T-helper 2 cell treated with Interferon-gamma antibody and Interleukin-4, amounts not matched to agents 100 ng/mL and 5 ng/mL, for 36 hours (primary cell): ENCODE data around the gene IRS1. TPM values are rescaled to one million over a fixed set of nuclear protein-coding genes. Genes with fewer than 3 reads are reported as not detected.

Source experiments
- intact Hi-C: fragments of 100-400 bp; cut with micrococcal nuclease; formaldehyde crosslinking; loops from one replicate; pipeline ENCODE4 v1.15.1; 2023
- total RNA-seq: library from RNA; stranded (reverse); gene quantifications from 2 replicates; pipeline ENCODE4 v1.2.3, GENCODE V29; 2022

The IRS1 gene
- total RNA-seq, 1 donor from 2014 or later = 1.8 TPM

DNA sequence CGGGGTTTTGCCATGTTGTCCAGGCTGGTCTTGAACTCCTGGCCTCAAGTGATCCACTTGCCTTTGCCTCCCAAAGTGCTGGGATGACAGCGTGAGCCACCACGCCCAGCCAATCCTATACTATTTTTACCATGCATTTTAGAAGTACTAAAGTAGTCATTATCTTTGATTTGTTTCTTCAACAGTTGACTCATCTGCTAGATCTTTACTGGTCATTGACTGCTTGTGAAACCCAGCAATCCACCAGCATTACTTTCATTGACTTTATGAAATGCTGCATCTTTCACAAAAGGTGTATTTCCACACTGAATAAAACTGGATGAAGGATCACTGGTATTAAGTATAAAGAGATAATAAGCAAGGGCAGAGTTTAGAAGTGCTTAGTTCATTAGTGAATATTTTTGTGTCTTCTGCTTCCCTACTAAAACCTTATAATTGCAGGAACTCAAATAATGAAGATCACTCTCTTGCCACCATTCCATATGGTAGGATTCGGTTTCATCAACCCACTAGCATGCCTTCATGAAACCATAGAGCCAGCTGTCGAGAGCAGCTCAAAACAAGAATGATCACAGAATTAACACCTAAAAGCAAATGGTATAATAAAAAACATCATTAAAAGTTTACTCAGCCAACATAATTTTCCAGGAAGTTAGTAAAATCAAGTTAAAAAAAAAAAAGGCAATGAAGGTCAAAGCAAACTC lies 33.1 kb downstream of the IRS1 start:
- intact Hi-C loops = no loop called here

DNA sequence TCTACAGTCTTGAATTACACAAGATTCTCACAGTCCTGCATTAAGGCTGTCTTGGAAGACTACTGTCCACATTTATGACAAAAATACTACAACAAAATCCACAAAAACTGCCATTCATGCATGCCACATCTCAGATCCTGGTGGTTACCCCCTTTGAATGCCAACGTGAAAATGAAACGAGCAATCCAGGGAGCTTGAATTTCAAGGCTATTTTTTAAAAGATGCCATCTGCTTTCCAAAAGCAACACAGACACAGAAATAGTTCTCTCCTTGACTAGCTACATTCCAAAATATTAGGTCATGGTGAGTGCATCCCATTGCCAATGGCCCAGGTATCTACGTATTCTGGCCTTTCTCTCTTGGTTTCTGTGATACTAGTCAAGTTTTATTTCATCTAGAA lies 36.3 kb downstream of the IRS1 start:
- intact Hi-C loops = no loop called here

DNA sequence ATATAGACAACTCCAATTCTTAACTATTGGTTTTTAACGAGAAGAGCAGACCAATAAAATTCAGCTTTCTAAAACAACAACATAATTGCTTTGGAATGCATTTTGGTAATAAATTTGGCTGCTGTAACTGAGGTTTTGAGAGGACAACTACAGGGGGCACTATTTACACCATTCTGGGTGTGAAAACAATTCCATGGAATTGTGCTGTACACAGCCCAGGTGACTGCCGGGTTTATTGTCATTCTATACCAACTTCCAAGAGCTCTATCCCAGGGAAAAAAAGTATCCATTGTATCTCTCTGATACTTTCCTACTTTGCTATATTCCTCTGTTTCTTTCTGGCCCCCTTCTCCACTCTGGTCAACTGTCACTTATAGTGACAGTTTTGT lies 38.4 kb downstream of the IRS1 start:
- intact Hi-C loops = no loop called here

DNA sequence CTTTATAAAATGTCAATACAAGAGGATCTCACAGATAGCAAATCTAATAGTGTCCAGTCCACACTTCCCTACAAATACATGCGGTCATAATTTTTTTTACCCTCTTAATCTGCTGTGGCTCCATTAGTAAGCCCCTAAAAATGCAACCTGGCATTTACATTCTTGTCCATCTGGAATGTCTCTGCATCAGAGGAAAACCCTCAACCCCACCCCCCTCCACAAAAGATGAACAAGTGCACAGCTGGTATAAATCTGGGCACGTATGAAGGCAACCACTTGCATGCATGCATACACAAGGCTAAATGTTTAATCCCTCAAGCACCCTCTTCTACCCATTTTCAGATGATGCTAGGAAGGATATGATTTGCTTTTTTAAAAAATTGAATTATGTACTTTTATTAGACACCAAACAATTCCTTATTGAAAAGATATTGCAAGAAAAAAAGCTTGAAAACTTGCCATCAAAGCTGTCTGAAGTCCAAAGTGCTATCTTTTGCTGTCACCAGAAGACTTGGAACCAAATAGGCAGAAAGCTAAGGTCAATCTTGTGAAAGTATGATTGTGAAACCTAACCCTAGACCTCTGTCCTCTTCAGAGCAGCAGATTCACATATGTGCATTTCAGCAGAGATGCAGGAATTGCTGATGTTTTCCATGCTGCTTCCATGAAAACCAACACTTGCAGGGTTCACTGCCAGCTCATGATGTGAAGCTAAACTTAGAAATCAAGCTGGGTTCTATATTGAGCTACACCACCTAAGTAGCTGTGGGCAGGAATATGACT lies 39.0 kb downstream of the IRS1 start:
- intact Hi-C loops = no loop called here

DNA sequence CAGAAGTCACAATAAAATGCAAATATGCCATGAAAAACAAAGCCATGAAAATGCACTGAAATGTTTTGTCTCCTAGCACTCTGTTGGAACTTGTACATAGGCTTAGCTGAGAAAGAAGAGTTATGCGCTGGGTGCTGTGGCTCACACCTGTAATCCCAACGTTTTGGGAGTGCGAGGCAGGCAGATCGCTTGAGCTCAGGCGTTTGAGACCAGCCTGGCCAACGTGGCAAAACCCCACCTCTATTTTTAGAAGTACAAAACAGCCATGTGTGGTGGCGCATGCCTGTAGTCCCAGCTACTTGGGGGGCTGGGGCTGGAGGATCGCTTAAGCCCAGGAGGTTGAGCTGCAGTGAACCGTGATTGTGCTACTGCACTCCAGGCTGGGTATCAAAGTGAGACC lies 39.9 kb downstream of the IRS1 start:
- intact Hi-C loops = no loop called here

DNA sequence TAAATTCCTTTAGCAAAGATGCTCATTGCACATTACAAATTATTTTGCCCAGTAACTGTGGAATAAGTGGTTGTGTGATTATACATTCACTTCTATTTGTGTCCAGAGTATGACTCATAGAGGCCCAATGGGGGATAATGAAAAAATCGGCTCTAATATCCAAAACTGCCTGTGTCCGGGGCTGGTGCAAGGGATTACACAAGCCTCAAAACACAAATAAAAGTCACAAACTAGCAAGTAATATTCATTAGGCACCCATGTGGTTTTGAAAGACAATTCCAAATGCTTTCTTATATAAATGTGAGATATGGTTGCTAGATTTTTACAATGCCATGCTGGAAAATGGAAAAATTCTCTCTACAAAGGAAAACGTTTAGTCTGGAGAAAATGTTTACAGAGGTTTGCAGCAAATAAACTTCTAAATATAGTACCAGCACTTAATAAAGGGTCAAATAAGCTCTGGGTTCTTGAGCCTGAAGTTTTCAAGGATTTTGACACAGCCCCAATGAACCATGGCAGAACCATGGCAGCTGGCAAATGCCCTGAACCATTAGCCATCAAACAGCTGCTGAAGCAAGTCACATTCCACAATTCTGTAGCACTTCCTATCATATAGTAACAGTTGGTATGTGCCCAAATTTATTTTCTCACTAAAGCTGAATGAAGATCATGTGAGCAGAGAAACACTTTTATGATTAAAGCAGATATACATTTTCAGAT lies 40.5 kb downstream of the IRS1 start:
- intact Hi-C loops = no loop called here

DNA sequence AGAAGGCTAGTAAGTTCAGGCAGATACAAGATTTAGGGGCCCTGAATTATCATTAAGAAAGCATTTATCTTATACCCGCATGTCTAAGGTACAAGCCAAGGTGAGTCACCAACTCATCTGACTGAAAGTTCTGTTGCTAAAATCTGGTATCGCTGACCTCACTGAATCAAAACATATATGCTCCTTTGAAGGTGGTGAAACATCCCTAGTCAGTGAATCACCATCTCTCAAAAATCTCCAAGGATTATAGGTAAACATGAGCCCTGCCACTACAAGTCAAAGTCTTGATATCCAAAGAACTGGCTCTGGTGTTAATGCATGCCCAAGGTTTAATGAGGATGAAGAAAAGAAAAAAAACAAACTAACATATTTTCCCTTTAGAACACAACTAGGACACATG lies 43.5 kb downstream of the IRS1 start:
- intact Hi-C loops = no loop called here

DNA sequence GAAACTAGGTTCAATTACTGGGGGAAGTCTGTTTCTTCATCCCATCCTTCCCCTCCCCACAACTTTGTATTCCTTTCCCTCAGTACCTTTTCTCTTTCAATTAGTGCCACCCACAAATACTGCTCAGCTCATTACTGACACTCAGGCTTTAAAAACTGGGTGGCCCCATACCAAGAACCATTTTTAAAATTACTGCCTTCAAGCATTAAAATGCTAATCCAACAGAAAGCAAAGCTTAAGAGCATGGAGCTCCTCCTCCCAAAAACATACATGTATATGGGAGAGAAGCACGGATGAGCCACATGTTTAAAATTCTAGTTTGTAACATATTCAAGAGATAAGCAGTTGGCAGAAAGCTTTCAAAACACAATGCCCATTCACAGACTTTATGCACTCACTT lies 44.0 kb downstream of the IRS1 start:
- intact Hi-C loops = no loop called here

DNA sequence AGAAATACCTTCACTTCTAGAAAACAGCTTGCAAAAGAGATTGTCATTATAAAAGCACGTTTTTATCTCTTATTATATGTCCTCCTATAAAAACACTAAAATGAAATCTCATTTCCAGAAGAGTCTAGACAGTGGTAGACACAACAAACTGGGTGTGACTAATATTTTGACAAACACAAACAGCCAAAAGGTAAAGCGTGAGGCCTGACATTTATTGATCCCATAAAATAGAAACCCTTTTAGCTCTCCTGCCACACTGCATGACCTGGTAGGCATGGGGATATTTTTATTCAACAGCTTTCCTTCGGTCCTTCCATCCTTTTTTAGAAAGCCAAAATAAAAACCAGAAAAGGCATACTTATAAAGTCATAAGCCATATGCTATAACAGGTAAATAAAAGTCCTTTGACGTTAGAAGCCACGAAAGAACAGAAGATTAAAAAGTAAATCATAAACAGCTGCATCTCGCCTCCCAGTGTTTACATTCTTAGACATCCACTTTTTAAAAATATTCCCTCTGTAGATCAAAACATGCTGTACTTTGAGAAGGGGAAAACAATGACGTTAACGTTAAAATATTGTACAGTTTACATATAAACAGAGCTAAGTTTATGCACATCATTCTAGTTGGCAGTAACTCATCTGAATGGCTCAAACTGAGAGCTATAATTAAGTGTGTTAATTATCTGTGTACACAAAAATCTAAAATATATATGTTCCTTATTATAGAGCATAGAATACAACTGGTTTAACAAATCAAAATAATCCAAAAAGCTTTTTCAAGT lies 44.6 kb downstream of the IRS1 start:
- intact Hi-C loops = no loop called here

DNA sequence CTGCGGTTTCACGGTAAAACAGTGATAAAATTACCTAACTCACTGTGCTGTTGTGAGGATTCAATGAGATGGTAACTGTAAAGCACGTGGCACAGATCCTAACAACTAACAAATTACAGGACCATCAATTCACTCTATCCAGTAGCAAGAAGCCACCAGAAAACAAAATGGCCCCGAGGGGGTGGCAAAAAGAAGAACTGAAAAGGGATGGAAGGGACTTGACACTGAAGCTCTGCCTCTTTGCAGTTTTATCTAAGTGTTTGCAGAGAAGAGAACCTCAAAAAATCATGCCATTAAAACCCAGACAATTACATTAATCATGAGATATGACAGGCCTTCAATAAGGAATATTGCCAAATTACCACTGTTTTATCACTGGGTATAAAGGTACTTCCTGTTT lies 46.7 kb downstream of the IRS1 start:
- intact Hi-C loops = no loop called here

DNA sequence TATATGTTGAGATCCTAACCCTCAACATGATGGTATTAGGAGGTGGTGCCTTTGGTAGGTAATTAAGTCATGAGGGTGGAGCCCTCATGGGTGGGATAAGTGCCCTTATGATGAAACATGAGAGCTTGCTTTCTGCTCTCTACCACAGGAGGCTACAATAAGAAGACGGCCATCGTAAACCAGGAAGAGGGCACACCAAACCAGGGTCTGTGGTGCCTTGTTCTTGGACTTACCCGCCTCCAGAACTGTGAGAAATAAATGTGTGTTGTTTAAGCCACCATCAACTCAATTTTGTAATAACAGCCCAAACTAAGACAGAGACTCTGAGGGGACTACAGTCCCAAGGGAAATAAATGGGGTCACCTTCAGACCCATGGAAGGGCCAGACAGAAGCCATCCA lies 52.3 kb downstream of the IRS1 start:
- intact Hi-C loops = no loop called here

DNA sequence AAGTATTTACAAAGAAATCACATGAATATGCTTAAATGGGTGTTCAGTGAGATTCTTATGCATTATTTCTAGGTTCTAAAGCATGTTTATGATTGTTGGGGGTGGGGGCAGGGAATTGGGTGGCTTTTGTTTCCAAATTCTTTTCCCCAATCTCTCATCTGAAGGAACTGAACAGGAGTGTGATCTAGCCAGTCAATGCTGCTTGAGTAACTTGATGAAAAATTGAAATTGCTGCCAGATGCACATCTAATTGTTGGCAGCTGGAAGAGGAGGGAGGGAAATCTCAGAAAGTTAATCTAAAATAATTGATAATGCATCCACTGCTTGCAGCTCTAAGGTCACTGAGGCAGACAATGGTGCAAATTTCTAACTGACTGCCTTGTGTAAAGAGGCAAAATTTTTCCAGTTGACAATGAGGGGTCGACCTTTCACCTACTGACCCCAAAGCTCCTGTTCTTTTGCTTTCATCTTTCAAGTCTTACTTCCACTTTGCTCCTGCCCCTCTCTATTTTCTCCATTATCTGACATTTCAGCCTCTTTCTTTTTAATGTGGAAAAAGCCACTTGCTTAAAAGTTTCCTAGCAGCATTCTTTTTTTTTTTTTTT lies 53.3 kb downstream of the IRS1 start:
- intact Hi-C loops = no loop called here

DNA sequence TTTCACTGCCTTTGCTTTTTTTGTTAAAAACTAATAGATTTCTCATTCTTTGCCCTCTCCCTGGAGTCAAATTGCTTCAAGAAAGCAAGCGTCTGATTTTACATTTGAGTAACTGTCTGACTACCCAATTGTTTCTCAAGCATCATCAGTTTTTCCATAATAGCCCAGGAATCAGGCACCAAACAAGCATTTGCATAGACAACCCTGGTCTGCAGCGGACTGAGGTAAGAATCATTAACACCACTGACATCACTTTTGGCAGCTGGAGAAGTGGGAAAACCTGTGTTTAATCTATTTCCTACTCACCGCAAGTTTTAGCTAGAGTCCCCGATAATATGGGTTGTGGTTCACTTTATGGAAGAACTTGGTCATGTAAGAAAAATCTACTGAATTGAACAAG lies 55.7 kb downstream of the IRS1 start:
- intact Hi-C loops = no loop called here

DNA sequence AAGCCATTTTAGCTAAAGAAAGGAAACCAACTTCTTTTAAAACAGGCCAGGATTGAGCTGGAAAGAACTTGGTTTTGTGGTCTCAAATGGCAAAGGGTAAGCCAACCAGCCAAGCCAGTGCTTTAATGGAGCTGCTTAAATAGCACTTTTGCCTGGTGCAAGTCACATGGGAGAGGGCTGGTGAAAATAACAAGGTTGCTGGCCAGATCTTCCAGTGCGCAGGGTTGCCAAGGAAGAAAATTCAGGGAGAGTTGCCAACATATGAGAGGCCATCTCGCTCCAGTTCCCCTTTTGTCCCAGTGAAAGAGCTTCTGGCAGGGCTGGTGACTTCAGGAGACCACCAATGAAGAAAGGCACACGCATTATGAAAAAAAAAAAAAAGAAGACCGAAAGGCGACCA lies 57.3 kb downstream of the IRS1 start:
- intact Hi-C loops = no loop called here

DNA sequence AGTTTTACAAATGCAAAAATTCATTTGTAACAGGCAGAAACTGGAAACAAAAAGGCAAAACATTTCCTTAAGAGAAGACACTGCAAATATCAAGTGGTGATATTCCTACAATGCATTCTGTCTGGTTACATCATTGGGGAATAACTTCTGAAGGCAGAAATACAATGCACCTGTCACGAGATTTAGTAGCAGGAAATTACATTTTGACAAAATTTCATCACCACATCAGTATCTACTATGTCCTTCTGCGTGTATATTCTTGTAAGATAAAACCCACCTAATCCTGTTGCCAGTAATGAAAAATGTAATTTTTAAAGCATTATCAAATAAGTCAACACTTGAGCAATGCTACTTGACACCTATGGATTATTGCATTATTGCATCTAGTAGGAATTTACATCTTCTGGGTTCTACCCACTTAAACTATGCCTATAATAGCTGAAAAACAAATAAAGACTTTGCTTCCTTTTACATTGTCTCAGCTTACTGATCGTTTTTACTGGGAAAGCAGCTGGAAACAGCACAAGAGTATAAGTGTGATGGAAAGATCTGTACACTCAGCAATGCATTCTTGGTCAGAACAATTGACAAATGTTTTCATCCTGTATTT lies 59.5 kb downstream of the IRS1 start:
- intact Hi-C loops = no loop called here

DNA sequence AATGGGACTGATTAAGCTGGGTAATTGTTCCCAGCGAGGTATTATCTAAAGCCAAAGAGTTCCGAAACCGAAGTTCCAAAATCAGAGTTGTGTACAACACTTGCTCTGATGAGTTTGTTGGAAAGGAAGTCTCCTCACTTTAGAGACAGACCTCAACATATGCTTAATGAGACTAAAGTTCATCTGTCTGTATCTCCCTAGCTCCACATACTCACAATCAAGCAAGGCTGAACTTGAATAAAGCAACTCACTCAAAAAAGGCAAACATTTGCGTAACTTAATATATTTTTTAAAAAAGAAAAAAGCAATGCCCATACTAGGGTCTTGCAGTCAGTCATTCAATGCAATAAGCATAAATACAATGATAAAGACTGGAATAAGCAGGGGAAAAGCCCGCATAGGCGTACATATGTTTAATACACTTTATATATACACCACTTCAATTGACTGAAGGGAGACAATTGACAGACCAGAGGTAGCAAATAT lies 60.0 kb downstream of the IRS1 start:
- intact Hi-C loops = no loop called here

DNA sequence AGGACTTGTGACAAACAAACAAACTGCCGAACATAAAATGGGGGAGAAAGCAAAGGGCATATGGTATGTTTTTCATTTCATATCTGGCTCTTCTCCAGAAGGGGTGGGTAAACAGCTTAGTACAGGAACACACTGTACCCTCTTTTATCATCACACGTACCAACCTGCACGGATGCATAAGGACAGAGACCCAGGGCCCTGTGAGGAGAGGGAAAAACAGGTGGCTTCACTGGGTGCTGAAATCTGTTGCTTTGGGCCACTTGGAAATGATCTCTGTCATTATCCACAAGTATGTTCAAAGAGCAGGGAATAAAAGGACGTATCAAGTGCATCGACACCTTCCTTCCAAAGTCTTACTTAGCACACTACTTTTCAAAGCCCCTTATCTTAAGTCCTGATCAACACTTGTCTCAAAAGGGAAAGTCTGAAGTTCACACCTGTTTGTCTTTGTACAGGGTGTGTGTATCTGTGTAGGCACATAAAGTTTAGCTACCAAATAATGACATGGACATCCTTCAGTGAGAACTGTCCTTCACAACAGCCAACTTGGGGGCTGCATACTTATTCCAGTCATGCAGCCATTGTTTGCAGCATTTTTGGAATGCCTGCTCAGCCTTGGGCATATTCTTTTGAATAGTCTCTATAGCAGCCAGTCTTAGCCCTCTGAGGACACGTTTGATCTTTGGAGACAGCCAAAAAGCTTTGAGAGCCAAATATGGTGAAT lies 60.6 kb downstream of the IRS1 start:
- intact Hi-C loops = no loop called here

DNA sequence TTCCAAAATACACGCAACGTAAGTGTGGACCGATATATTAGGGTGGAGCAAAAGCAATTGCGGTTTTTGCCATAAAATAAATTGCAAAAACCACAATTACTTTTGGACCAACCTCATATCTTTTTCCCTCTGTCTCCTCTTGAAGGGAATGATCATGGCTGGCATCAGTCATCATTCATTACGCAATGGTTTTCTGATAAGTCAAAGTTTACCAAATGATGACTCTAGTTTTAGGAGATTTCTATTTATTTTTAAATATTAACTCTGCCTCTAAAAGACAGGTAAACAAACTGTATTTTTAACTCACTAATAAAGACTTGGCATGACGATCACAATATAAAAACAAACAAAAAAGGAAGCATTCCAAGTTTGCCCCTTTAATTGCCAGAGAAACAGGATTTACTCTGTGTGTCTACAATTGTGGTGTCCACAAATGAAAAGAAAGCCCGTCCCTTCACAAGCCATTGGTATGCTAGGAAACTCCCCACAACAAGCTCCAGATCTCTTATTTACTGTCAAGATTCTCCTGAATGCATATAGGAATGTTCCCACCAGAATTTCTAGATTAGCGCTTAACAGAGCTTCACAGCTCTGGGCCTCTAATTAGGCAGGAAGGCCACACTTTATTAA lies 61.3 kb downstream of the IRS1 start:
- intact Hi-C loops = no loop called here

DNA sequence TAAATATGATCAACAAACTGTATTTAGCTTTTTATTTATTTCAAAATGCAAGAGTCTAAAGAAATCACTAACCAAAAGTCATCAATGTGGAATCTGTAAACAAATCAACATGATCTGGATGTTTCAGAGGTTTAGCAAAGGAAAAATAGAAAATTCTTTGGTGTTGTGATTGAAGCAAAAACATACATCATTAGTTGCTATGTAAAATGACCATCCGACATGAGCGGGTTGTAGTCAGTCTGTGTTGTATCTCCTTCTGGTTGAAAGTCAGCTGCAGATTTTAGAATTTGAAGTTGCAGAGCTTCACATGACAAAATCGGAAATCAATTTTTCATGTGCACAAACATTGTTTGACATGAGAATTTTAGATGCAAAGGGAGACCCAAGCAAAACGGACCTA lies 63.2 kb downstream of the IRS1 start:
- intact Hi-C loops = no loop called here
